ENCODE measurements around the gene ADCY3. TPM values are rescaled to one million over a fixed set of nuclear protein-coding genes. Genes with fewer than 3 reads are reported as not detected.
A peak's percentile ranks its signal among the peaks of the same experiment; 100 is the strongest.

The ADCY3 gene
- total and polyA plus RNA-seq, 8 donors, result 5.2 to 339 (median 24.2) TPM

DNA sequence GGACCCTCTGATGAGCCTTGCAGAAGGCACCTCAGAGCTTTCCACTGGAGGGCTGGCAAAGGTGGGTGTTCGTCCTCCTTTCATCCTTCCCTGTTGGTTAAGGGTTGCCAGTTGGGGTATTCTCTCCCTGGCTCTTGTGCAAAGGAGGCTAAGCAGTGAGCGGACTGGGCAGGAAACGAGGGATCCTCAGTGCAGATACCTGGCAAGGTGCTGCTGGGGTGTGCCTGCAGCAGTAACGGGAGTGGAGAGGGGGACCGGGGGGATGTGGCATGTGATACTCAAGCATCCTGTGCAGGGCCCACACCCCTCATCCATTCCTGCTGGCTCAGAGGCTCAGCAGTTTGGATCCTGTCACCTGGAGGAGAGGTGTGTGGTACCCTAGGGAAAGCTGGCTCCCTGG lies 4.2 kb upstream of the ADCY3 start:
- H3K36me3 ChIP-seq, result no peaks in the 10 kb centered on the region
- no peak for DNase-seq
- H3K4me1 ChIP-seq, result peaks cover 8 to 26% (median 23%) of the 10 kb centered on the region in 4 donors
- H3K27ac ChIP-seq, result no peak overlapping the region
- peaks cover 0 to 5% (median 0%) of the 10 kb centered on the region in 3 donors for H3K27me3 ChIP-seq
- no peak overlapping the region for H3K4me3 ChIP-seq
- H3K9me3 ChIP-seq, result no peaks in the 10 kb centered on the region
- 91 to 97% (median 94%) methylated on average over 5 of the region's 5 CpGs for WGBS, 5 donors
- intact Hi-C loops (cut with DNase I; ENCODE audit: low total_unique reads), result no loop called here
- no peak for TF ChIP-seq POLR2AphosphoS5 (IDR thresholded peaks at IDR 0.05)
- no peak for TF ChIP-seq EP300 (IDR thresholded peaks at IDR 0.05)
- TF ChIP-seq POLR2A (IDR thresholded peaks at IDR 0.05), result no peak
- no peak for TF ChIP-seq CTCF (IDR thresholded peaks at IDR 0.05)

GRCh38 chr2:24923106-24923505 lies 3.1 kb upstream of the ADCY3 start:
- DNase-seq, result no peak
- Histone ChIP-seq H3K27me3 (peaks cover 0 to 5% (median 0%) of the 10 kb centered on the region in 3 donors), H3K27ac (no peak overlapping the region), H3K4me3 (no peak overlapping the region), H3K4me1 (peaks cover 12 to 37% (median 35%) of the 10 kb centered on the region in 4 donors), H3K9me3 (no peaks in the 10 kb centered on the region), H3K36me3 (peaks cover 0 to under 1% (median 0%) of the 10 kb centered on the region in 4 donors)
- intact Hi-C loops (cut with DNase I; ENCODE audit: low total_unique reads), result no loop called here
- no peak for TF ChIP-seq CTCF (IDR thresholded peaks at IDR 0.05)
- 92 to 98% (median 95%) methylated on average over 9 to 10 of the region's 10 CpGs for WGBS, 5 donors

DNA sequence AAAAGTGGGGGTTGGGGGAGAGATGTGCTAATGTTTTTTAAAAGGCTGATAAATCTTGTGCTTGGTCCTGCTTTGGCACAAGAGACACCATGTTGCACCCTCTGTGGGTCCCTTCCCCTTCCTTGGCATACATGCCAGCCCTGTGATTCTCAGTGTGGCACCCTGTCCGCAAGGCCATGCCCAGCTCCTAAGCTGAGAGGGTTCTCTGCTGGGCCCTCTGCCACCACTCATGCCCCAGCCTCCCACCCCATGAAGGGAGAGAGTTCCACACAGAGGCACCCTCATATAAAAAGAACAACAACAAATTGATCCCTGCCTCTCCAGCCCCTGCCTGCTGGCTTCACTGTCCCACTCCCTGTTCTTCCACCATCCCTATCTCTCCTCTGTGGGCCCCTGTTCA lies 2.5 kb upstream of the ADCY3 start:
- H3K9me3 ChIP-seq, result no peaks in the 10 kb centered on the region
- TF ChIP-seq POLR2AphosphoS5 (IDR thresholded peaks at IDR 0.05) (no peak), CTCF (IDR thresholded peaks at IDR 0.05) (no peak), EP300 (IDR thresholded peaks at IDR 0.05) (no peak), POLR2A (IDR thresholded peaks at IDR 0.05) (no peak)
- no peak overlapping the region for H3K4me3 ChIP-seq
- intact Hi-C loops (cut with DNase I; ENCODE audit: low total_unique reads), result no loop called here
- H3K27ac ChIP-seq, result no peak overlapping the region
- DNase-seq, result no peak
- H3K4me1 ChIP-seq, result peaks cover 12 to 43% (median 40%) of the 10 kb centered on the region in 4 donors
- H3K36me3 ChIP-seq, result peaks cover 0 to 6% (median 0%) of the 10 kb centered on the region in 4 donors
- H3K27me3 ChIP-seq, result peaks cover 0 to 5% (median 0%) of the 10 kb centered on the region in 3 donors
- 94 to 100% (median 100%) methylated on average over 1 of the region's 1 CpG; no CpG with 5 or more reads in 1 of the 5 donors for whole genome bisulfite sequencing, 5 donors

GRCh38 chr2:24920809-24921441 lies 888 bp upstream of the ADCY3 start:
- peaks cover 8 to 47% (median 30%) of the 10 kb centered on the region in 4 donors for H3K4me1 ChIP-seq
- intact Hi-C loops (cut with DNase I; ENCODE audit: low total_unique reads), result no loop called here

More at GRCh38 chr2:24920809-24921441, 888 bp upstream of the ADCY3 start:
- peak overlapping the region; percentile 64 to 90 (median 72) for H3K4me3 ChIP-seq
- TF ChIP-seq POLR2AphosphoS5 (IDR thresholded peaks at IDR 0.05) (no peak), POLR2A (IDR thresholded peaks at IDR 0.05) (no peak)
- peaks cover 0 to 6% (median 0%) of the 10 kb centered on the region in 4 donors for H3K36me3 ChIP-seq
- 20 to 33% (median 29%) methylated on average over 13 of the region's 13 CpGs for WGBS, 5 donors
- H3K27me3 ChIP-seq, result no peaks in the 10 kb centered on the region
- peak overlapping the region in 4 of 5 donors; percentile 57 to 84 (median 74) for H3K27ac ChIP-seq
- H3K9me3 ChIP-seq, result no peaks in the 10 kb centered on the region
- no peak for DNase-seq
